Endothelial cell of umbilical vein (primary cell): ENCODE data around the gene AGFG1. TPM values are rescaled to one million over a fixed set of nuclear protein-coding genes. Genes with fewer than 3 reads are reported as not detected.

Experiments
- BruUV-seq: library from RNA; stranded (reverse); fragments of 400-500 nt; replicated peaks from 2 replicates; lab custom pipeline; 2021; lab: Mats Ljungman, UMichigan
- CTCF ChIA-PET: fragments of 300-600, 350-600 bp; sonication (Branson Sonifier 250); formaldehyde crosslinking; loops from one replicate; lab custom pipeline; 2021; ENCODE audit warnings: antibody characterized with exemption, inconsistent platforms; lab: Charles Lee
- POLR2A ChIA-PET: fragments of 300-600, 350-600 bp; sonication (Branson Sonifier 250); formaldehyde crosslinking; loops from one replicate; lab custom pipeline; 2021; ENCODE audit warnings: antibody characterized with exemption, inconsistent platforms; lab: Charles Lee
- DNase-seq: peaks from one replicate; pipeline ENCODE4 v3.0.0-alpha.2; 2011; ENCODE audit warnings: low read depth, low spot score
- FAIRE-seq: peaks from 2 replicates; lab custom pipeline; 2011; peaks lifted over from hg19 to GRCh38; lab: Jason Lieb, UNC
- H2AFZ ChIP-seq: 2 replicates; pipeline ENCODE4 v1.6.0; 2012; ENCODE audit warnings: low read depth, low read length, control low read depth, inconsistent platforms
- H3K27ac ChIP-seq: 2 replicates; pipeline ENCODE4 v1.5.1; 2011; ENCODE audit warnings: low read depth, mild to moderate bottlenecking, control low read depth, low read length, moderate library complexity; ENCODE audit not compliant: insufficient read depth
- H3K27me3 ChIP-seq, 2 experiments: 2 replicates each; pipeline versions ENCODE4 v1.6.0 to v1.6.1; 2011; ENCODE audit warnings: low read length in 2 of 2, mixed read lengths in 1 of 2; ENCODE audit not compliant: control insufficient read depth in 2 of 2, insufficient read depth in 2 of 2
- H3K36me3 ChIP-seq, 2 experiments: 2 replicates in 1 of 2; 3 replicates in 1 of 2; pipeline ENCODE4 v1.5.1; 2011; ENCODE audit warnings: low read length in 2 of 2, mild to moderate bottlenecking in 1 of 2, moderate library complexity in 1 of 2; ENCODE audit not compliant: control insufficient read depth in 2 of 2, insufficient read depth in 2 of 2; ENCODE audit errors: extremely low read depth in 1 of 2
- H3K4me1 ChIP-seq: 3 replicates; pipeline ENCODE4 v1.5.1; 2011; ENCODE audit warnings: mild to moderate bottlenecking, low read length; ENCODE audit not compliant: control insufficient read depth, insufficient read depth; ENCODE audit errors: extremely low read depth
- H3K4me2 ChIP-seq: 2 replicates; pipeline ENCODE4 v1.6.1; 2011; ENCODE audit warnings: low read length, control low read depth, mixed read lengths; ENCODE audit not compliant: insufficient read depth
- H3K4me3 ChIP-seq, 3 experiments: fragments of 200-600 bp in 1 of 3; sonication (generic), shearing (Covaris generic) in 1 of 3; replicated peaks in 1 of 3; 2 replicates each; pipeline ENCODE4 v1.5.1; 2011 to 2016; ENCODE audit warnings: control low read depth in 3 of 3, low read length in 3 of 3, mild to moderate bottlenecking in 2 of 3, inconsistent platforms in 1 of 3, low read depth in 1 of 3, moderate library complexity in 1 of 3; ENCODE audit not compliant: insufficient read depth in 1 of 3
- H3K79me2 ChIP-seq: 2 replicates; pipeline ENCODE4 v1.6.0; 2012; ENCODE audit warnings: low read length, inconsistent platforms; ENCODE audit not compliant: control insufficient read depth, insufficient read depth
- H3K9ac ChIP-seq: replicated peaks from 2 replicates; pipeline ENCODE3; 2011; ENCODE audit warnings: low read length, control low read depth; ENCODE audit not compliant: insufficient read depth; ENCODE audit errors: extremely low read depth
- H3K9me1 ChIP-seq: replicated peaks from 3 replicates; pipeline ENCODE4 v1.6.0; 2011; ENCODE audit warnings: mild to moderate bottlenecking, low read length; ENCODE audit not compliant: control insufficient read depth, insufficient read depth; ENCODE audit errors: extremely low read depth
- H3K9me3 ChIP-seq: replicated peaks from 2 replicates; pipeline ENCODE4 v1.5.1; 2012; ENCODE audit warnings: low read length, inconsistent platforms; ENCODE audit not compliant: control insufficient read depth, insufficient read depth
- H4K20me1 ChIP-seq: replicated peaks from 2 replicates; pipeline ENCODE3; 2011; ENCODE audit warnings: mild to moderate bottlenecking, low read length; ENCODE audit not compliant: control insufficient read depth, insufficient read depth; ENCODE audit errors: extremely low read depth
- CTCF ChIP-seq, 2 donors: IDR thresholded peaks; 1 replicate in 1 of 2; 2 replicates in 1 of 2; pipeline ENCODE4 v1.5.1; 2011; ENCODE audit warnings: low read length in 2 of 2, mild to moderate bottlenecking in 2 of 2, moderate library complexity in 2 of 2, control low read depth in 1 of 2, inconsistent platforms in 1 of 2, low read depth in 1 of 2; ENCODE audit not compliant: insufficient read depth in 1 of 2; ENCODE audit errors: extremely low read depth in 1 of 2
- EZH2 ChIP-seq: IDR thresholded peaks from 2 replicates; pipeline ENCODE4 v1.6.1; 2012; ENCODE audit warnings: borderline replicate concordance, low read depth, mild to moderate bottlenecking, moderate library complexity, low read length, inconsistent platforms; ENCODE audit not compliant: severe bottlenecking
- FOS ChIP-seq: IDR thresholded peaks from 2 replicates; pipeline ENCODE4 v1.6.1; 2011; ENCODE audit warnings: mild to moderate bottlenecking, low read length, moderate library complexity, borderline replicate concordance; ENCODE audit not compliant: insufficient read depth
- GATA2 ChIP-seq: IDR thresholded peaks from 2 replicates; pipeline ENCODE4 v1.7.0; 2011; ENCODE audit warnings: low read depth, mild to moderate bottlenecking, moderate library complexity, mixed read lengths, low read length; ENCODE audit not compliant: insufficient read length, insufficient read depth
- JUN ChIP-seq: IDR thresholded peaks from 2 replicates; pipeline ENCODE4 v1.6.1; 2011; ENCODE audit warnings: borderline replicate concordance, low read depth; ENCODE audit not compliant: insufficient read length, insufficient read depth
- MAX ChIP-seq: IDR thresholded peaks from 2 replicates; pipeline ENCODE4 v1.6.1; 2011; ENCODE audit not compliant: insufficient read depth, insufficient read length
- MYC ChIP-seq: IDR thresholded peaks from one replicate; pipeline ENCODE4 v1.6.1; 2011; ENCODE audit warnings: mild to moderate bottlenecking, low read depth, low read length
- POLR2A ChIP-seq: IDR thresholded peaks from 2 replicates; pipeline ENCODE4 v1.6.1; 2012; ENCODE audit warnings: low read depth, mild to moderate bottlenecking, control low read depth, low read length
- POLR2AphosphoS5 ChIP-seq: IDR thresholded peaks from 2 replicates; pipeline ENCODE4 v1.6.1; 2012; ENCODE audit warnings: low read depth, mild to moderate bottlenecking, control low read depth, low read length, moderate library complexity; ENCODE audit not compliant: insufficient read depth
- dilution Hi-C: fragments of 300-500 bp; cut with MboI; formaldehyde crosslinking; loops from one replicate; pipeline ENCODE4 v1.15.0; 2019; ENCODE audit warnings: low sequenced_read_pairs; ENCODE audit not compliant: extremely low pct_ligation_motif_present
- intact Hi-C: fragments of 100-400 bp; cut with micrococcal nuclease; formaldehyde crosslinking; loops from one replicate; pipeline ENCODE4 v1.10.0; 2022
- polyA plus RNA-seq, 4 experiments: library from polyadenylated mRNA; depleted of rRNA in 3 of 4; stranded (reverse) in 3 of 4; unstranded in 1 of 4; fragments of >200 nt; gene quantifications; 2 replicates each; pipeline versions ENCODE4 v1.2.1 to v1.2.3, GENCODE V29; 2011 to 2012; ENCODE audit warnings: missing spikeins in 1 of 4
- total RNA-seq: library from RNA; stranded (reverse); gene quantifications from 2 replicates; pipeline ENCODE4 v1.2.3, GENCODE V29; 2021

AGFG1 gene
- total and polyA plus RNA-seq, 2 donors (not counting 3 experiments of a cell fraction or from before 2014, with no cell fraction given), result 87.9 to 106 TPM

GRCh38 chr2:227576812-227577211 lies 104.9 kb downstream of the AGFG1 start:
- TF ChIP-seq MYC (no peak), JUN (no peak), POLR2AphosphoS5 (no peak), FOS (no peak), CTCF (IDR thresholded peaks at IDR 0.05; ENCODE audit: extremely low read depth in 1 of 2, insufficient read depth in 1 of 2, low read depth in 1 of 2, low read length in 2 of 2) (no peak), POLR2A (no peak), EZH2 (no peak), MAX (no peak), GATA2 (no peak)
- DNase-seq (no peak), FAIRE-seq (no peak)
- Histone ChIP-seq H3K4me3 (no peak overlapping the region), H3K79me2 (no peaks in the 10 kb centered on the region), H3K27ac (no peak overlapping the region), H3K4me2 (no peak overlapping the region), H3K9ac (no peak overlapping the region), H3K27me3 (peaks cover 0 to 3% of the 10 kb centered on the region in 2 experiments), H3K9me1 (no peaks in the 10 kb centered on the region), H4K20me1 (no peaks in the 10 kb centered on the region), H3K36me3 (no peaks in the 10 kb centered on the region), H3K9me3 (no peaks in the 10 kb centered on the region), H2AFZ (no peak overlapping the region), H3K4me1 (no peaks in the 10 kb centered on the region)
- intact Hi-C loops, result no loop called here
- dilution Hi-C loops, result no loop called here
- ChIA-PET POLR2A (no interaction called here), CTCF (no interaction called here)
- no TSS peak for BruUV-seq
